DND-41 (cell line): ENCODE results near the gene TSPAN9.

Experiments used
- CTCF ChIP-seq: IDR thresholded peaks from 2 replicates; pipeline ENCODE4 v1.5.1; 2012; ENCODE audit warnings: borderline replicate concordance, low read length, moderate library complexity, mild to moderate bottlenecking; ENCODE audit not compliant: poor library complexity, severe bottlenecking; ENCODE audit errors: extremely low read depth
- EZH2 ChIP-seq: IDR thresholded peaks from 3 replicates; pipeline ENCODE4 v1.6.1; 2012; ENCODE audit warnings: borderline replicate concordance, low read depth, mild to moderate bottlenecking, moderate library complexity, low read length, inconsistent platforms; ENCODE audit not compliant: severe bottlenecking

GRCh38 chr12:3038926-3039510 lies 38.2 kb upstream of the TSPAN9 start:
- no peak for TF ChIP-seq CTCF
- no peak for TF ChIP-seq EZH2
